ENCODE data around the gene GAD2.

- TF ChIP-seq SMARCA4 (IDR thresholded peaks at IDR 0.05) (no peak), ZKSCAN8 (CRISPR knock-in tag; IDR thresholded peaks at IDR 0.05) (no peak), NKRF (IDR thresholded peaks at IDR 0.05; ENCODE audit: borderline replicate concordance) (no peak), ZFP36 (IDR thresholded peaks at IDR 0.05; ENCODE audit: low read depth, low read length, partially characterized antibody) (no peak), MAX (CRISPR knock-in tag; IDR thresholded peaks at IDR 0.05) (no peak), TOE1 (IDR thresholded peaks at IDR 0.05; ENCODE audit: borderline replicate concordance) (no peak), TOE1 (CRISPR knock-in tag; IDR thresholded peaks at IDR 0.05; ENCODE audit: borderline replicate concordance, low read depth) (no peak)
Measured at GRCh38 chr10:26197248-26197647, 19.3 kb upstream of the GAD2 start.

All from K562 (cell line).